Astrocyte (in vitro differentiated cells and primary cell): ENCODE measurements around the gene CDH23. TPM values are rescaled to one million over a fixed set of nuclear protein-coding genes. Genes with fewer than 3 reads are reported as not detected.
"Not testable (repeated sequence)": the region's sequence is repeated elsewhere in the genome, so short reads cannot be mapped to it uniquely, and the experiment has no call there.

Source experiments
- DNase-seq: peaks from one replicate; pipeline ENCODE4 v3.0.0-alpha.2; 2010; ENCODE audit warnings: low read depth
- FAIRE-seq: peaks from 2 replicates; lab custom pipeline; 2011; peaks lifted over from hg19 to GRCh38; lab: Jason Lieb, UNC
- H2AFZ ChIP-seq: 2 replicates; pipeline ENCODE4 v1.6.0; 2012; ENCODE audit warnings: low read depth, low read length, inconsistent platforms
- H3K27ac ChIP-seq: 2 replicates; pipeline ENCODE4 v1.5.1; 2011; ENCODE audit warnings: low read depth, low read length, inconsistent platforms
- H3K27me3 ChIP-seq: 2 replicates; pipeline ENCODE4 v1.6.0; 2011; ENCODE audit warnings: low read length, inconsistent platforms; ENCODE audit not compliant: insufficient read depth
- H3K36me3 ChIP-seq: 2 replicates; pipeline ENCODE4 v1.5.1; 2011; ENCODE audit warnings: low read length, inconsistent platforms; ENCODE audit not compliant: insufficient read depth
- H3K4me1 ChIP-seq: 2 replicates; pipeline ENCODE4 v1.5.1; 2011; ENCODE audit warnings: low read length, inconsistent platforms; ENCODE audit not compliant: insufficient read depth
- H3K4me2 ChIP-seq: 2 replicates; pipeline ENCODE4 v1.6.0; 2012; ENCODE audit warnings: low read length, inconsistent platforms
- H3K4me3 ChIP-seq: 2 replicates; pipeline ENCODE4 v1.5.1; 2011; ENCODE audit warnings: low read depth, mild to moderate bottlenecking, low read length, inconsistent platforms; ENCODE audit not compliant: insufficient read depth
- H3K79me2 ChIP-seq: 2 replicates; pipeline ENCODE4 v1.6.0; 2012; ENCODE audit warnings: mild to moderate bottlenecking, low read length, inconsistent platforms; ENCODE audit not compliant: insufficient read depth
- H3K9ac ChIP-seq: 2 replicates; pipeline ENCODE4 v1.6.0; 2012; ENCODE audit warnings: mild to moderate bottlenecking, low read length, inconsistent platforms
- H3K9me3 ChIP-seq: 2 replicates; pipeline ENCODE4 v1.5.1; 2012; ENCODE audit warnings: low read depth, mild to moderate bottlenecking, low read length, inconsistent platforms; ENCODE audit not compliant: insufficient read depth
- H4K20me1 ChIP-seq: 2 replicates; pipeline ENCODE4 v1.6.0; 2012; ENCODE audit warnings: low read length, inconsistent platforms; ENCODE audit not compliant: insufficient read depth
- H3K27ac Mint-ChIP-seq: one replicate; pipeline ENCODE4 v1.8.0; 2021; ENCODE audit warnings: mild to moderate bottlenecking, mixed read lengths; ENCODE audit not compliant: unreplicated experiment
- H3K27me3 Mint-ChIP-seq: one replicate; pipeline ENCODE4 v1.8.0; 2021; ENCODE audit warnings: low read depth, mixed read lengths; ENCODE audit not compliant: unreplicated experiment
- H3K36me3 Mint-ChIP-seq: one replicate; pipeline ENCODE4 v1.8.0; 2021; ENCODE audit warnings: low read depth, mixed read lengths; ENCODE audit not compliant: unreplicated experiment
- H3K4me1 Mint-ChIP-seq: one replicate; pipeline ENCODE4 v1.8.0; 2021; ENCODE audit warnings: low read depth, mixed read lengths; ENCODE audit not compliant: unreplicated experiment
- H3K4me3 Mint-ChIP-seq: one replicate; pipeline ENCODE4 v1.8.0; 2021; ENCODE audit warnings: mild to moderate bottlenecking, moderate library complexity, mixed read lengths; ENCODE audit not compliant: unreplicated experiment
- H3K9me3 Mint-ChIP-seq: one replicate; pipeline ENCODE4 v1.8.0; 2021; ENCODE audit warnings: mild to moderate bottlenecking, mixed read lengths; ENCODE audit not compliant: unreplicated experiment
- CTCF ChIP-seq: IDR thresholded peaks from 2 replicates; pipeline ENCODE4 v1.5.1; 2011; ENCODE audit warnings: low read depth, mild to moderate bottlenecking, inconsistent platforms, low read length, moderate library complexity; ENCODE audit not compliant: insufficient read depth
- EZH2 ChIP-seq: IDR thresholded peaks from 2 replicates; pipeline ENCODE4 v1.6.1; 2012; ENCODE audit warnings: mild to moderate bottlenecking, low read length, inconsistent platforms; ENCODE audit not compliant: insufficient read depth
- total RNA-seq: library from RNA; stranded (reverse); gene quantifications from 2 replicates; pipeline ENCODE4 v1.2.1, GENCODE V29; 2021

CDH23 gene
- total RNA-seq, 1 donor from 2014 or later: not detected

- H3K27ac ChIP-seq: peak overlapping the region; percentile 96
- H2AFZ ChIP-seq: no peak overlapping the region
- no peak for FAIRE-seq
- no peaks in the 10 kb centered on the region for H3K9me3 ChIP-seq
- H3K27me3 Mint-ChIP-seq: no peaks in the 10 kb centered on the region
- no peaks in the 10 kb centered on the region for H3K9me3 Mint-ChIP-seq
- H3K79me2 ChIP-seq: peaks cover 59% of the 10 kb centered on the region
- no peak for DNase-seq
- peaks cover 22% of the 10 kb centered on the region for H3K4me1 ChIP-seq
- TF ChIP-seq CTCF: no peak
- TF ChIP-seq EZH2: no peak
- H3K36me3 Mint-ChIP-seq: peaks cover 4% of the 10 kb centered on the region
- no peaks in the 10 kb centered on the region for H3K27me3 ChIP-seq
- peak overlapping the region; percentile 83 for H3K27ac Mint-ChIP-seq
- H3K4me3 ChIP-seq: peak overlapping the region; percentile 78
- no peaks in the 10 kb centered on the region for H3K36me3 ChIP-seq
- peaks cover 23% of the 10 kb centered on the region for H3K4me1 Mint-ChIP-seq
- H3K4me3 Mint-ChIP-seq: peak overlapping the region; percentile 99
- H4K20me1 ChIP-seq: peaks cover 55% of the 10 kb centered on the region
- H3K9ac ChIP-seq: peak overlapping the region; percentile 96
- peak overlapping the region; percentile 84 for H3K4me2 ChIP-seq
Measured at GRCh38 chr10:71850021-71850742, 453.5 kb downstream of the CDH23 start.

- H3K36me3 Mint-ChIP-seq: peaks cover 4% of the 10 kb centered on the region
- Histone ChIP-seq H3K79me2 (peaks cover 51% of the 10 kb centered on the region), H2AFZ (peak within 1 kb of the TSS; percentile 53), H3K36me3 (no peaks in the 10 kb centered on the region), H3K27ac (peak within 1 kb of the TSS; percentile 96), H3K4me1 (peaks cover 22% of the 10 kb centered on the region), H3K9me3 (no peaks in the 10 kb centered on the region), H3K4me2 (peak within 1 kb of the TSS; percentile 84), H3K27me3 (no peaks in the 10 kb centered on the region), H3K4me3 (peak within 1 kb of the TSS; percentile 78), H3K9ac (peak within 1 kb of the TSS; percentile 96), H4K20me1 (peaks cover 48% of the 10 kb centered on the region)
- TF ChIP-seq CTCF: no peak
- no peak for TF ChIP-seq EZH2
- peak within 1 kb of the TSS; percentile 83 for H3K27ac Mint-ChIP-seq
- H3K4me3 Mint-ChIP-seq: peak within 1 kb of the TSS; percentile 99
- H3K4me1 Mint-ChIP-seq: peaks cover 23% of the 10 kb centered on the region
- DNase-seq: peak; percentile 89
- no peaks in the 10 kb centered on the region for H3K9me3 Mint-ChIP-seq
- FAIRE-seq: no peak
- peaks cover 2% of the 10 kb centered on the region for H3K27me3 Mint-ChIP-seq
Measured at GRCh38 chr10:71850743-71851464, 454.2 kb downstream of the CDH23 start, which contains the start of gene PSAP. Gene PSAP, minus strand, starts transcription at chr10:71851251. Its CDS starts 30 bp downstream, at chr10:71851221.

GRCh38 chr10:71851465-71852095 is 454.9 kb downstream of the CDH23 start:
- H3K36me3 ChIP-seq, H3K27me3 ChIP-seq, H3K36me3 Mint-ChIP-seq, FAIRE-seq, H3K27ac ChIP-seq, H3K27me3 Mint-ChIP-seq, DNase-seq, H3K9me3 Mint-ChIP-seq, H3K9me3 ChIP-seq: not testable (repeated sequence)
- peak overlapping the region; percentile 69 for H3K27ac Mint-ChIP-seq
- peak overlapping the region; percentile 96 for H3K9ac ChIP-seq
- peaks cover 41% of the 10 kb centered on the region for H4K20me1 ChIP-seq
- H3K4me2 ChIP-seq: peak overlapping the region; percentile 84
- peaks cover 23% of the 10 kb centered on the region for H3K4me1 Mint-ChIP-seq
- peak overlapping the region; percentile 99 for H3K4me3 Mint-ChIP-seq
- peaks cover 45% of the 10 kb centered on the region for H3K79me2 ChIP-seq
- peak overlapping the region; percentile 53 for H2AFZ ChIP-seq
- H3K4me3 ChIP-seq: peak overlapping the region; percentile 13
- H3K4me1 ChIP-seq: peaks cover 22% of the 10 kb centered on the region
